ENCODE data around the gene NAA35.

Gene NAA35

GRCh38 chr9:86062845-86063693 lies 122.1 kb downstream of the NAA35 start:
- no peak for DNase-seq (ENCODE audit: low read depth in 3 of 3)

GRCh38 chr9:86064220-86064619 lies 123.3 kb downstream of the NAA35 start:
- no peak for DNase-seq (ENCODE audit: low read depth in 3 of 3)

- no peak for DNase-seq (ENCODE audit: low read depth in 3 of 3)
Observed at GRCh38 chr9:86069206-86069869, 128.4 kb downstream of the NAA35 start.

All from stimulated activated CD4-positive, alpha-beta T cell treated with anti-CD3 and anti-CD28 coated beads, TNF-alpha, amount 100 ng/mL, for 24 hours (primary cell).